ENCODE results near the gene MCM6. TPM values are rescaled to one million over a fixed set of nuclear protein-coding genes. Genes with fewer than 3 reads are reported as not detected.

The MCM6 gene
- polyA plus RNA-seq, 1 of the 3 experiments (the other 2 are of a cell fraction), result 18.4 TPM

DNA sequence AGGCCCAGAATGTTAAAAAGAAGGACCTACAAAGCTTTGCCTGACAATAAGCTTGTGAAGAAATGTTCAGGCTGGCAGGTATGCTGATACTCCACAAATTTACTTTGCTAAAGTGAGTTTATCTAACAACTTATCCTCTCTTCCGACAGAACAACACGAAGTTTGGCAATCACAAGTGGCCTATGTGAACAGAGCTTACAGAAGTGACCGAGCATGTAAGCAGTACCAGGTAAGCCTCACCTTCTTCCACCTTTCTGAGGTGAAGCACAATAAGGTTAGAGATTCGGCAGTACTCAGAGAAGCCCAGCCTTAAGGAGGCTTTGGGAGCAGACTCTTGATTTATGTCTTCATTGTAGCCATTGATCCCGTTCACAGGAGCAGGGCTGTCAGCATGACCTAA, 30.2 kb downstream of the MCM6 start:
- Histone ChIP-seq H3K9me2 (no peaks in the 10 kb centered on the region), H3K27ac (ENCODE audit: low read depth in 2 of 2, low read length in 1 of 2) (no peak overlapping the region), H3K4me3 (ENCODE audit: low read depth in 2 of 2, low read length in 1 of 2) (no peak overlapping the region), H3F3A (replicated peaks; ENCODE audit: insufficient read depth) (no peaks in the 10 kb centered on the region), H3K27me3 (ENCODE audit: insufficient read depth) (no peaks in the 10 kb centered on the region), H3K79me2 (ENCODE audit: insufficient read depth) (no peaks in the 10 kb centered on the region; the same call in 1 of the 2 replicates), H2AFZ (ENCODE audit: low read depth) (no peak overlapping the region), H3K9me3 (no peaks in the 10 kb centered on the region), H3K36me3 (replicated peaks in 1 of 2; ENCODE audit: control insufficient read depth in 1 of 2, insufficient read depth in 2 of 2, low read length in 1 of 2) (peaks cover 42 to 48% of the 10 kb centered on the region in 2 experiments), H3K9ac (no peak overlapping the region), H4K20me1 (ENCODE audit: insufficient read depth) (no peaks in the 10 kb centered on the region), H3K4me2 (no peak overlapping the region), H3K4me1 (ENCODE audit: control insufficient read depth in 1 of 2, insufficient read depth in 2 of 2, low read depth in 1 of 2, low read length in 1 of 2) (no peaks in the 10 kb centered on the region; a peak in 1 of 4 replicates)
- WGBS (ENCODE audit: low lambda C conversion rate), result 98% methylated on average over 5 of the region's 5 CpGs
- CTCF ChIA-PET, result interaction anchor here (0.6 to 1.3 kb wide), 3 partner anchors 16 to 577 kb away, joined by 3 read pairs; no protein-coding TSS in a partner anchor
- TF ChIP-seq MXI1 (IDR thresholded peaks at IDR 0.05; ENCODE audit: low read depth, low read length) (no peak), FOSL2 (IDR thresholded peaks at IDR 0.05; ENCODE audit: borderline replicate concordance, low read depth) (no peak), YY1 (IDR thresholded peaks at IDR 0.05; ENCODE audit: low read depth) (no peak), RCOR1 (IDR thresholded peaks at IDR 0.05; ENCODE audit: low read length) (no peak), NFIC (IDR thresholded peaks at IDR 0.05; ENCODE audit: borderline replicate concordance) (no peak), EZH2phosphoT487 (IDR thresholded peaks at IDR 0.05; ENCODE audit: borderline replicate concordance, low read depth) (no peak), ELF1 (IDR thresholded peaks at IDR 0.05) (no peak), GABPA (IDR thresholded peaks at IDR 0.05; ENCODE audit: low read depth) (no peak), RAD21 (IDR thresholded peaks at IDR 0.05; ENCODE audit: low read length) (no peak), SIN3A (IDR thresholded peaks at IDR 0.05; ENCODE audit: borderline replicate concordance, low read depth, low read length) (no peak), RFX5 (IDR thresholded peaks at IDR 0.05; ENCODE audit: low read length) (no peak), GATA2 (CRISPR knock-in tag; IDR thresholded peaks at IDR 0.05) (no peak), JUND (IDR thresholded peaks at IDR 0.05) (no peak), CHD2 (IDR thresholded peaks at IDR 0.05; ENCODE audit: low read length, partially characterized antibody) (no peak), POLR2AphosphoS5 (IDR thresholded peaks at IDR 0.05; ENCODE audit: low read depth, low read length) (no peak)
- TF ChIP-seq, protein P1, sequence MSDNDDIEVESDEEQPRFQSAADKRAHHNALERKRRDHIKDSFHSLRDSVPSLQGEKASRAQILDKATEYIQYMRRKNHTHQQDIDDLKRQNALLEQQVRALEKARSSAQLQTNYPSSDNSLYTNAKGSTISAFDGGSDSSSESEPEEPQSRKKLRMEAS (IDR thresholded peaks at IDR 0.05; ENCODE audit: low read depth), result no peak
- TF ChIP-seq, protein P2, sequence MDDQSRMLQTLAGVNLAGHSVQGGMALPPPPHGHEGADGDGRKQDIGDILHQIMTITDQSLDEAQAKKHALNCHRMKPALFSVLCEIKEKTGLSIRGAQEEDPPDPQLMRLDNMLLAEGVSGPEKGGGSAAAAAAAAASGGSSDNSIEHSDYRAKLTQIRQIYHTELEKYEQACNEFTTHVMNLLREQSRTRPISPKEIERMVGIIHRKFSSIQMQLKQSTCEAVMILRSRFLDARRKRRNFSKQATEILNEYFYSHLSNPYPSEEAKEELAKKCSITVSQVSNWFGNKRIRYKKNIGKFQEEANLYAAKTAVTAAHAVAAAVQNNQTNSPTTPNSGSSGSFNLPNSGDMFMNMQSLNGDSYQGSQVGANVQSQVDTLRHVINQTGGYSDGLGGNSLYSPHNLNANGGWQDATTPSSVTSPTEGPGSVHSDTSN (IDR thresholded peaks at IDR 0.05), result no peak
- TF ChIP-seq, protein P3, sequence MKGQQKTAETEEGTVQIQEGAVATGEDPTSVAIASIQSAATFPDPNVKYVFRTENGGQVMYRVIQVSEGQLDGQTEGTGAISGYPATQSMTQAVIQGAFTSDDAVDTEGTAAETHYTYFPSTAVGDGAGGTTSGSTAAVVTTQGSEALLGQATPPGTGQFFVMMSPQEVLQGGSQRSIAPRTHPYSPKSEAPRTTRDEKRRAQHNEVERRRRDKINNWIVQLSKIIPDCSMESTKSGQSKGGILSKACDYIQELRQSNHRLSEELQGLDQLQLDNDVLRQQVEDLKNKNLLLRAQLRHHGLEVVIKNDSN (IDR thresholded peaks at IDR 0.05; ENCODE audit: borderline replicate concordance, low read depth), result no peak
- TF ChIP-seq, protein P4, sequence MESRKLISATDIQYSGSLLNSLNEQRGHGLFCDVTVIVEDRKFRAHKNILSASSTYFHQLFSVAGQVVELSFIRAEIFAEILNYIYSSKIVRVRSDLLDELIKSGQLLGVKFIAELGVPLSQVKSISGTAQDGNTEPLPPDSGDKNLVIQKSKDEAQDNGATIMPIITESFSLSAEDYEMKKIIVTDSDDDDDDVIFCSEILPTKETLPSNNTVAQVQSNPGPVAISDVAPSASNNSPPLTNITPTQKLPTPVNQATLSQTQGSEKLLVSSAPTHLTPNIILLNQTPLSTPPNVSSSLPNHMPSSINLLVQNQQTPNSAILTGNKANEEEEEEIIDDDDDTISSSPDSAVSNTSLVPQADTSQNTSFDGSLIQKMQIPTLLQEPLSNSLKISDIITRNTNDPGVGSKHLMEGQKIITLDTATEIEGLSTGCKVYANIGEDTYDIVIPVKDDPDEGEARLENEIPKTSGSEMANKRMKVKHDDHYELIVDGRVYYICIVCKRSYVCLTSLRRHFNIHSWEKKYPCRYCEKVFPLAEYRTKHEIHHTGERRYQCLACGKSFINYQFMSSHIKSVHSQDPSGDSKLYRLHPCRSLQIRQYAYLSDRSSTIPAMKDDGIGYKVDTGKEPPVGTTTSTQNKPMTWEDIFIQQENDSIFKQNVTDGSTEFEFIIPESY (IDR thresholded peaks at IDR 0.05; ENCODE audit: borderline replicate concordance, low read depth), result no peak
- TF ChIP-seq, protein P5, sequence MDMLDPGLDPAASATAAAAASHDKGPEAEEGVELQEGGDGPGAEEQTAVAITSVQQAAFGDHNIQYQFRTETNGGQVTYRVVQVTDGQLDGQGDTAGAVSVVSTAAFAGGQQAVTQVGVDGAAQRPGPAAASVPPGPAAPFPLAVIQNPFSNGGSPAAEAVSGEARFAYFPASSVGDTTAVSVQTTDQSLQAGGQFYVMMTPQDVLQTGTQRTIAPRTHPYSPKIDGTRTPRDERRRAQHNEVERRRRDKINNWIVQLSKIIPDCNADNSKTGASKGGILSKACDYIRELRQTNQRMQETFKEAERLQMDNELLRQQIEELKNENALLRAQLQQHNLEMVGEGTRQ (IDR thresholded peaks at IDR 0.05; ENCODE audit: borderline replicate concordance, low read depth, low read length), result no peak
- POLR2A ChIA-PET, result no interaction called here
- no peak for DNase-seq
